ENCODE data around the gene TMED1.
A peak's percentile ranks its signal among the peaks of the same experiment; 100 is the strongest.

The TMED1 gene

GRCh38 chr19:10830370-10830769, 5.6 kb downstream of the TMED1 start:
- TF ChIP-seq MAX (IDR thresholded peaks at IDR 0.05) (no peak), NFIC (IDR thresholded peaks at IDR 0.05) (no peak), EGR1 (IDR thresholded peaks at IDR 0.05) (no peak), FOXM1 (IDR thresholded peaks at IDR 0.05; ENCODE audit: borderline replicate concordance, low read depth) (no peak), ZBTB7A (IDR thresholded peaks at IDR 0.05; ENCODE audit: low read depth) (no peak), RAD21 (IDR thresholded peaks at IDR 0.05; ENCODE audit: low read depth) (no peak), TAF1 (IDR thresholded peaks at IDR 0.05; ENCODE audit: low read depth) (no peak), CREB1 (IDR thresholded peaks at IDR 0.05; ENCODE audit: low read depth) (no peak), YY1 (IDR thresholded peaks at IDR 0.05; ENCODE audit: low read depth) (no peak), TEAD4 (IDR thresholded peaks at IDR 0.05) (no peak), CEBPB (IDR thresholded peaks at IDR 0.05) (no peak), USF1 (IDR thresholded peaks at IDR 0.05) (no peak)

- TF ChIP-seq YY1 (IDR thresholded peaks at IDR 0.05; ENCODE audit: low read depth): no peak
- no peak for TF ChIP-seq NFIC (IDR thresholded peaks at IDR 0.05)
- TF ChIP-seq CREB1 (IDR thresholded peaks at IDR 0.05; ENCODE audit: low read depth): no peak
- TF ChIP-seq TAF1 (IDR thresholded peaks at IDR 0.05; ENCODE audit: low read depth): no peak
- TF ChIP-seq MAX (IDR thresholded peaks at IDR 0.05): no peak
- TF ChIP-seq TEAD4 (IDR thresholded peaks at IDR 0.05): no peak
- TF ChIP-seq CEBPB (IDR thresholded peaks at IDR 0.05): no peak
- TF ChIP-seq EGR1 (IDR thresholded peaks at IDR 0.05): no peak
- TF ChIP-seq FOXM1 (IDR thresholded peaks at IDR 0.05; ENCODE audit: borderline replicate concordance, low read depth): no peak
- no peak for TF ChIP-seq RAD21 (IDR thresholded peaks at IDR 0.05; ENCODE audit: low read depth)
- no peak for TF ChIP-seq TCF12 (IDR thresholded peaks at IDR 0.05; ENCODE audit: low read depth)
- TF ChIP-seq ZBTB7A (IDR thresholded peaks at IDR 0.05; ENCODE audit: low read depth): no peak; the same call in 1 of the 2 replicates
- no peak for TF ChIP-seq EP300 (IDR thresholded peaks at IDR 0.05; ENCODE audit: borderline replicate concordance)
- no peak for TF ChIP-seq USF1 (IDR thresholded peaks at IDR 0.05)
- no peak for TF ChIP-seq REST (IDR thresholded peaks at IDR 0.05; ENCODE audit: low read depth)
Observed at GRCh38 chr19:10829967-10830366, 6.0 kb downstream of the TMED1 start.

- TF ChIP-seq RAD21 (IDR thresholded peaks at IDR 0.05; ENCODE audit: low read depth) (peak; percentile 24; the same call in 1 of the 2 replicates), NFIC (IDR thresholded peaks at IDR 0.05) (no peak)
Observed at GRCh38 chr19:10828981-10829821, 6.8 kb downstream of the TMED1 start.

- no peak for TF ChIP-seq TCF12 (IDR thresholded peaks at IDR 0.05; ENCODE audit: low read depth)
- no peak for TF ChIP-seq CEBPB (IDR thresholded peaks at IDR 0.05)
- TF ChIP-seq MAX (IDR thresholded peaks at IDR 0.05): no peak
- TF ChIP-seq EGR1 (IDR thresholded peaks at IDR 0.05): no peak
Observed at GRCh38 chr19:10826846-10827245, 9.2 kb downstream of the TMED1 start.

- TF ChIP-seq TCF12 (IDR thresholded peaks at IDR 0.05; ENCODE audit: low read depth) (no peak), USF1 (IDR thresholded peaks at IDR 0.05) (no peak), YY1 (IDR thresholded peaks at IDR 0.05; ENCODE audit: low read depth) (no peak), NFIC (IDR thresholded peaks at IDR 0.05) (no peak), REST (IDR thresholded peaks at IDR 0.05; ENCODE audit: low read depth) (no peak), EP300 (IDR thresholded peaks at IDR 0.05; ENCODE audit: borderline replicate concordance) (no peak), CREB1 (IDR thresholded peaks at IDR 0.05; ENCODE audit: low read depth) (no peak), MAX (IDR thresholded peaks at IDR 0.05) (no peak), EGR1 (IDR thresholded peaks at IDR 0.05) (no peak), ZBTB7A (IDR thresholded peaks at IDR 0.05; ENCODE audit: low read depth) (no peak), TAF1 (IDR thresholded peaks at IDR 0.05; ENCODE audit: low read depth) (no peak)
Observed at GRCh38 chr19:10826231-10826630, 9.8 kb downstream of the TMED1 start.
